ENCODE results near the gene RHOF. TPM values are rescaled to one million over a fixed set of nuclear protein-coding genes. Genes with fewer than 3 reads are reported as not detected.
A peak's percentile ranks its signal among the peaks of the same experiment; 100 is the strongest.

Gene RHOF
- total and polyA plus RNA-seq, 2 of the 13 experiments (the other 11 are each of a cell fraction or from before 2014, with no cell fraction given): 14.6 to 32.2 TPM

- TF ChIP-seq KLF13 (CRISPR knock-in tag; IDR thresholded peaks at IDR 0.05) (no peak), ZNF547 (CRISPR knock-in tag; IDR thresholded peaks at IDR 0.05) (no peak), ZKSCAN1 (IDR thresholded peaks at IDR 0.05; ENCODE audit: low read length) (no peak), SKI (IDR thresholded peaks at IDR 0.05; ENCODE audit: partially characterized antibody) (no peak), AHDC1 (CRISPR knock-in tag; IDR thresholded peaks at IDR 0.05; ENCODE audit: borderline replicate concordance) (no peak), SOX6 (IDR thresholded peaks at IDR 0.05) (no peak), SOX6 (CRISPR knock-in tag; IDR thresholded peaks at IDR 0.05) (0 out of 2 replicates have a peak, but pooled peaks have one; percentile 2), ZBTB34 (CRISPR knock-in tag; IDR thresholded peaks at IDR 0.05) (no peak), RXRA (CRISPR knock-in tag; IDR thresholded peaks at IDR 0.05) (no peak), ZNF362 (CRISPR knock-in tag; IDR thresholded peaks at IDR 0.05; ENCODE audit: borderline replicate concordance) (peak; percentile 24; the same call in 1 of the 2 replicates), ZNF780A (CRISPR knock-in tag; IDR thresholded peaks at IDR 0.05) (no peak), SIX1 (CRISPR knock-in tag; IDR thresholded peaks at IDR 0.05; ENCODE audit: borderline replicate concordance) (no peak), HINFP (CRISPR knock-in tag; IDR thresholded peaks at IDR 0.05; ENCODE audit: low read depth) (0 out of 2 replicates have a peak, but pooled peaks have one; percentile 40)
Measured at GRCh38 chr12:121805171-121806008, 11.9 kb upstream of the RHOF start (continued).

Data from HepG2 (cell line).